HL-60 (cell line): Measurements from ENCODE around the gene HMG20A.

ENCODE experiments used
- DNase-seq, 2 experiments: peaks; one replicate each; pipeline ENCODE4 v3.0.0-alpha.2; 2010 to 2020; ENCODE audit warnings: low read depth in 1 of 2, low spot score in 1 of 2
- H3K27ac ChIP-seq: fragments of 250-450 bp; sonication (Bioruptor Pico); replicated peaks from 2 replicates; pipeline ENCODE4 v1.5.1; 2020; ENCODE audit warnings: mild to moderate bottlenecking, moderate library complexity
- H3K27me3 ChIP-seq: fragments of 250-450 bp; sonication (Bioruptor Pico); 2 replicates; pipeline ENCODE4 v1.5.1; 2021; ENCODE audit warnings: mild to moderate bottlenecking, moderate library complexity; ENCODE audit not compliant: insufficient read depth, poor library complexity, severe bottlenecking
- H3K4me3 ChIP-seq: replicated peaks from 2 replicates; pipeline ENCODE4 v1.5.1; 2011; ENCODE audit warnings: mild to moderate bottlenecking, control low read depth, low read length; ENCODE audit not compliant: insufficient read depth
- CTCF ChIP-seq: IDR thresholded peaks from one replicate; pipeline ENCODE4 v1.5.1; 2011; ENCODE audit warnings: low read length, control low read depth, inconsistent platforms; ENCODE audit not compliant: insufficient read depth
- GABPA ChIP-seq: IDR thresholded peaks from 2 replicates; pipeline ENCODE4 v1.6.1; 2012; ENCODE audit warnings: low read depth
- POLR2AphosphoS5 ChIP-seq: IDR thresholded peaks from 2 replicates; pipeline ENCODE4 v1.6.1; 2012; ENCODE audit warnings: low read depth
- SPI1 ChIP-seq: IDR thresholded peaks from 2 replicates; pipeline ENCODE4 v1.6.1; 2012; ENCODE audit warnings: low read depth, mild to moderate bottlenecking, borderline replicate concordance
- TF ChIP-seq, protein P1 (sequence below): IDR thresholded peaks from 2 replicates; pipeline ENCODE4 v1.6.1; 2012; ENCODE audit warnings: low read depth; ENCODE audit not compliant: insufficient replicate concordance

Gene HMG20A

GRCh38 chr15:77464129-77464865 is 43.6 kb downstream of the HMG20A start:
- TF ChIP-seq, protein P1, sequence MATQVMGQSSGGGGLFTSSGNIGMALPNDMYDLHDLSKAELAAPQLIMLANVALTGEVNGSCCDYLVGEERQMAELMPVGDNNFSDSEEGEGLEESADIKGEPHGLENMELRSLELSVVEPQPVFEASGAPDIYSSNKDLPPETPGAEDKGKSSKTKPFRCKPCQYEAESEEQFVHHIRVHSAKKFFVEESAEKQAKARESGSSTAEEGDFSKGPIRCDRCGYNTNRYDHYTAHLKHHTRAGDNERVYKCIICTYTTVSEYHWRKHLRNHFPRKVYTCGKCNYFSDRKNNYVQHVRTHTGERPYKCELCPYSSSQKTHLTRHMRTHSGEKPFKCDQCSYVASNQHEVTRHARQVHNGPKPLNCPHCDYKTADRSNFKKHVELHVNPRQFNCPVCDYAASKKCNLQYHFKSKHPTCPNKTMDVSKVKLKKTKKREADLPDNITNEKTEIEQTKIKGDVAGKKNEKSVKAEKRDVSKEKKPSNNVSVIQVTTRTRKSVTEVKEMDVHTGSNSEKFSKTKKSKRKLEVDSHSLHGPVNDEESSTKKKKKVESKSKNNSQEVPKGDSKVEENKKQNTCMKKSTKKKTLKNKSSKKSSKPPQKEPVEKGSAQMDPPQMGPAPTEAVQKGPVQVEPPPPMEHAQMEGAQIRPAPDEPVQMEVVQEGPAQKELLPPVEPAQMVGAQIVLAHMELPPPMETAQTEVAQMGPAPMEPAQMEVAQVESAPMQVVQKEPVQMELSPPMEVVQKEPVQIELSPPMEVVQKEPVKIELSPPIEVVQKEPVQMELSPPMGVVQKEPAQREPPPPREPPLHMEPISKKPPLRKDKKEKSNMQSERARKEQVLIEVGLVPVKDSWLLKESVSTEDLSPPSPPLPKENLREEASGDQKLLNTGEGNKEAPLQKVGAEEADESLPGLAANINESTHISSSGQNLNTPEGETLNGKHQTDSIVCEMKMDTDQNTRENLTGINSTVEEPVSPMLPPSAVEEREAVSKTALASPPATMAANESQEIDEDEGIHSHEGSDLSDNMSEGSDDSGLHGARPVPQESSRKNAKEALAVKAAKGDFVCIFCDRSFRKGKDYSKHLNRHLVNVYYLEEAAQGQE = no peak
- TF ChIP-seq POLR2AphosphoS5 (no peak), SPI1 (no peak), GABPA (no peak), CTCF (no peak)
- no peak for DNase-seq
- Histone ChIP-seq H3K27ac (no peak overlapping the region), H3K27me3 (no peaks in the 10 kb centered on the region), H3K4me3 (no peak overlapping the region)

GRCh38 chr15:77466521-77466920 is 45.8 kb downstream of the HMG20A start:
- Histone ChIP-seq H3K4me3 (no peak overlapping the region), H3K27ac (no peak overlapping the region), H3K27me3 (no peaks in the 10 kb centered on the region)
- no peak for TF ChIP-seq POLR2AphosphoS5
- TF ChIP-seq SPI1 = no peak
- TF ChIP-seq CTCF = no peak
- TF ChIP-seq GABPA = no peak
- TF ChIP-seq, protein P1 = no peak
- DNase-seq = no peak

- TF ChIP-seq POLR2AphosphoS5 (no peak), SPI1 (no peak), GABPA (no peak), CTCF (no peak)
- TF ChIP-seq, protein P1 = no peak
Observed at GRCh38 chr15:77468896-77469295, 48.2 kb downstream of the HMG20A start.

More at GRCh38 chr15:77468896-77469295, 48.2 kb downstream of the HMG20A start:
- DNase-seq = no peak
- Histone ChIP-seq H3K27me3 (no peaks in the 10 kb centered on the region), H3K4me3 (no peak overlapping the region), H3K27ac (no peak overlapping the region)
